Skeletal muscle satellite cell (primary cell): ENCODE results near the gene PPP1R1C.

Source experiments
- H3K27me3 ChIP-seq: 2 replicates; pipeline ENCODE4 v1.7.0; 2013; ENCODE audit warnings: low read length; ENCODE audit not compliant: control insufficient read depth, insufficient read depth
- H3K36me3 ChIP-seq: 2 replicates; pipeline ENCODE4 v1.7.0; 2013; ENCODE audit warnings: mild to moderate bottlenecking, control low read depth, low read length; ENCODE audit not compliant: insufficient read depth
- H3K4me1 ChIP-seq: 2 replicates; pipeline ENCODE4 v1.7.0; 2013; ENCODE audit warnings: low read length; ENCODE audit not compliant: control insufficient read depth, insufficient read depth
- H3K4me2 ChIP-seq: 2 replicates; pipeline ENCODE4 v1.7.0; 2013; ENCODE audit warnings: mild to moderate bottlenecking, low read length
- H3K4me3 ChIP-seq: 2 replicates; pipeline ENCODE4 v1.7.0; 2013; ENCODE audit warnings: low read length
- H3K9ac ChIP-seq: 2 replicates; pipeline ENCODE4 v1.7.0; 2013; ENCODE audit warnings: mild to moderate bottlenecking, low read depth, low read length, moderate library complexity
- H3K9me3 ChIP-seq: replicated peaks from 2 replicates; pipeline ENCODE4 v1.7.0; 2013; ENCODE audit warnings: mild to moderate bottlenecking, control low read depth, low read length

PPP1R1C gene

DNA sequence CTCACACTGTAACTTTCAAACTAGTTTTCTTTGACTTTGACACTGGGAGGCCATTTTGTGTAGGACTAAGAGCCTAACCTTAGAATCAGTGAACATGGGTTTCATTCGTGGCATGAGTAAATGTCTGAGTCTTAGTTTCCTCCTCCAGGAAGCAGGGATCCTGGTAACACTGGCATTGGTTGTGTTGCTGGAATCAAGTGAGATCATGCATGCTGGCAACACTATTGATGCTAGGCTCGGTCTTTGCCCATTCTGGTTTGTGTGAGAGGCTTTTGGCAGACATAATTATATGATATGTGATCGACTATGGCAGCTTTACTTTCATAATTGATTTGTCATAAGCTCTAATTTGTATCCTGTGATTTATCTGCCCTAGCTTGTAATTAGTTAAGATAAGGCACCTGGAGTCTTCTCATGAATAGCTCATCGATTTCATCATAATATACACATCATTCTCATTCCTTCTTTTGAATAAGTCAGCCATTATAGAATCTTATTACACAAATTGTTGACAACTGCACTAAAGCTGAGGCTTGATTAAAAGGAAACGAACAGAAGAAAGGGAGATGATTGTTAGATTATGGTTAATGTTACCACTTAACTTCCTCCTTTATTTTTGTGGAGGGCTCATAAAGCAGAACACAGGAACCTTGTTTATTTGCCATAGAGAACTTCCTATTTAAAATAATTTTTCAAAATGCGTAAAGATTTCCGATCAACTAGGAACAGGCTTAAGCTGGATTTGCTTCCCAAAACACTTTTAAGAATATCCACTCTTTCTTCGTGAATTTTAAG, 12.6 kb downstream of the PPP1R1C start:
- no peaks in the 10 kb centered on the region for H3K9me3 ChIP-seq
- no peak overlapping the region for H3K9ac ChIP-seq
- H3K4me2 ChIP-seq = peak overlapping the region; percentile 10
- H3K4me1 ChIP-seq = no peaks in the 10 kb centered on the region
- no peaks in the 10 kb centered on the region for H3K27me3 ChIP-seq
- no peaks in the 10 kb centered on the region for H3K36me3 ChIP-seq
- no peak overlapping the region for H3K4me3 ChIP-seq

DNA sequence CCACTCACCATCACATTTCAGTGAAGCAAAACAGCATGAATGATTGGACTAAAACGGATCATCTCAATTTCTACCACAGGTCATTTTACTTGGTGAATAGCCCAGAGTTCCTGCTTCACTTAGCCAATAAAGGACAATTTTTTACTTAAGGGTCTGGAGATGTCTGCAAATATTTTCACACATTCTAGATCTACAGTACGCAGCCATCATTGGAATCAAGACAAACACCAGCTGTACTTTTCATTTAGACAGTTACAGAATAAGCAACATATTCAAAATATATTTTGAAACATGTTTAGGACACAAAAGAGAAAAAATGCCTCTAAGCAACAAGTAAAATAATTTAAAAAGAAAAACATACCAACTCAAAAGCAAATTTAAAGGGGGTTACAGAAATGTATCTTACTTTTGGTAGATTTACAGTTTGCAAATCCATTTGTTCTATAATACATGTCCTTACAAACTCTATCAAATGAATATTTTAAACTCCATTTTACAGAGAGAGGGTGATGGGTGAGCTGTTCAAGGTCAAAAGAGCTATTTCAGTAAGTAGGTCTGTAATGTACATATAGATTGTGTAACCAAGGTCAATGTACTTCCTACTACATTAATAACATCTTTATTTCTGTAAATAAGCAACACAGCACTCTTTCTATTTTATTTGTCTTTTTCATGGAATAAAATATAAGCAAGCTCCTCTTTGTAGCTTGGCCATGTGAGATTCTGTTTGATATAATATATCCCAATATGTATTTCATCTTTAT, 13.4 kb downstream of the PPP1R1C start:
- Histone ChIP-seq H3K4me3 (no peak overlapping the region), H3K36me3 (no peaks in the 10 kb centered on the region), H3K9me3 (no peaks in the 10 kb centered on the region), H3K4me1 (no peaks in the 10 kb centered on the region), H3K9ac (no peak overlapping the region), H3K27me3 (no peaks in the 10 kb centered on the region), H3K4me2 (no peak overlapping the region)

DNA sequence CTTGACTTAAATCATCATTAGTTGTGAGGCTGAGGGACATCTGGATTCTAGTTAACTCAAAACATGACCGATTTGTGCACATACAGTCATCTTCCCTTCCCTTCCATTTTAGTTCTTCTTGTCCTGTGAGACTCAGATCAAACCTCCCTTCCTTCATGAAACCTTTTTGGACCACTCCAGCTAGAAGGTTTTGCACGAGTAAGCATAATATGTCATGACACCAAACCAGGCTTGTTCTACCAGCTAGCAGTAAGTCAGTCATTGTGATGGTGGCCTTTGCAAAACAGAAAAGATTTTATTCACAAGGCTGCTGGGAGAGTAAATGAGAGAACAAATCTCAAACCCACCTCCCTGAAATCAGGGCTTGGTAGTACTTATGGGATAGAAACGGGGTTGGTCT, 14.3 kb downstream of the PPP1R1C start:
- Histone ChIP-seq H3K4me3 (no peak overlapping the region), H3K4me1 (no peaks in the 10 kb centered on the region), H3K36me3 (no peaks in the 10 kb centered on the region), H3K4me2 (no peak overlapping the region), H3K27me3 (no peaks in the 10 kb centered on the region), H3K9me3 (no peaks in the 10 kb centered on the region), H3K9ac (no peak overlapping the region)

DNA sequence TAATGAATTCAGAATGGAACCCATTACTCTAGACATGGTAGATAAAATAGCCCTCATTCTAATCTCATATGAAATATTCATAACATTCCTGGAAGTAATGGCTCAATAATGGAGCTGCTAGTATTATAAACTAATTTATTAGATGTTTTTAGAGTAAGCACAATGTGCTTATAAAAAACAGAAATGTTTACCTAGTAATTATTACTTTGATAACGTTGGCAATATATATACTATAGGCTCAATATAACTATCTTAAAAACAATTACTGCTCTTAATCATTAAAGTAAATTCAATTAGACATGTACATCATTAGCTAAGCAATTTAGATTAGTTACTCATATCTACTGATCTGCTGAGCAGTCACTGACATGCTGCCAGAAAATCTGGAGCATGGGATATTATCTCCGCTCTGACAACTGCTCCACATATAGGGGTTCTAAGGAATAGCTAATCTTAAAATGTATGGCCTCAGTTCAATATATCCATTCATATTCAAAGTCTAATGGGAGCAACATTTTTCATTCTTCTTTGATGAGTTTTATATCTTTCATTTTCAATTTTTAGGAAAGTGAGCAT, 19.4 kb downstream of the PPP1R1C start:
- no peaks in the 10 kb centered on the region for H3K4me1 ChIP-seq
- H3K36me3 ChIP-seq = no peaks in the 10 kb centered on the region
- H3K4me3 ChIP-seq = no peak overlapping the region
- H3K9me3 ChIP-seq = no peaks in the 10 kb centered on the region
- no peak overlapping the region for H3K9ac ChIP-seq
- no peak overlapping the region for H3K4me2 ChIP-seq
- H3K27me3 ChIP-seq = no peaks in the 10 kb centered on the region

DNA sequence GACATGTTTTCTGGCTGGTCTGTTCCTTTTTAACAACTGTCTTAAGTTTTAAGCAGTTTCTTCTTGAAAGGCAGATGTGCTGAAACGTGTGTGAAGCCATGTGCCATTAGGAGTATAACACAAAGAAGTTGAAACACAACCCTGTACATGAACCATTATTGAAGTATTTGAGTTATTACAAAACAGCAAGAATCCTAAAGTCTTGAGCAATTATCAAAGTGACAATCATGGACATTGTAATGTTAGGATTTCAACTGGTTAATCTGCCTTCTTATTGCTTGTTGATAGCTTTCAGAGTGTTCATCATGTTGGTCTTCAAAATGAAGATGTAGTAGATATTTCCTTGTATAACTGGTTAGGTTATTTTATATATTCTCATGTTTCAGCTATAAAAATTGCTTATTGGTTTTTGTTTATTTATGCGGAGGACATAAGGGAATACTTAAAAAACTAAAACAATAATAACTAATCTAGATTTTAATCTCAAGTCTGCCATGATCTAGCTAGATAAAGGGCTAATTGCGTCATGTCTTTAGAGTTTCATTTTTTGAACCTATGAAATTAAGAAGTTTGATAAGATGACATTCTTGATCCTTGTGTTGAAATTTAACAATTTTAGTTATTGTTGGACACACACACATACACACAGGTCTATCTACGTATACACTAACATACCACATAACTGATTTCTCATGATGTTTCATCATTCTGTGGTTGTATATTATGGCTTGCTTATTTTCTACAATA, 21.1 kb downstream of the PPP1R1C start:
- H3K4me3 ChIP-seq = no peak overlapping the region
- H3K27me3 ChIP-seq = no peaks in the 10 kb centered on the region
- H3K9ac ChIP-seq = no peak overlapping the region
- H3K4me1 ChIP-seq = no peaks in the 10 kb centered on the region
- no peaks in the 10 kb centered on the region for H3K9me3 ChIP-seq
- H3K36me3 ChIP-seq = no peaks in the 10 kb centered on the region
- H3K4me2 ChIP-seq = no peak overlapping the region

DNA sequence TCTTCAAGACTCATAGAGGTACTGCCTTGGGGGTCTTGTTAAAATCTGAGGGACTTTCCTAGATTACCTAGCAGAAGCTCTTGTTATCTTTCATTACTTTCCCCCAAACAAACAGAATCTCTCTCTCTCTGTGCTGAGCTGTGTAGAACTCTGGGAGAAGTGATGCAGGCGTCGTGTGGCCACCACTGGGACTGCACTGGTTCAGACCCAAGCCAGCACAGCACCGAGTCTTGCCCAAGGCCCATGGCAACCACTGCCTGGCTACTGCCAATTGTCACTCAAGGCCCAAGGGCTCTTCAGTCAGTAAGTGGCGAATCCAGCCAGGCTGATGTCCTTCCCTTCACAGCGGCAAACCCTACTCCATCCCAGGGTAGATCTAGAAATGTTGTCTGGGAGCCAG, 28.6 kb downstream of the PPP1R1C start:
- Histone ChIP-seq H3K9me3 (peaks cover 2% of the 10 kb centered on the region), H3K4me3 (no peak overlapping the region), H3K9ac (no peak overlapping the region), H3K4me1 (peaks cover 7% of the 10 kb centered on the region), H3K27me3 (no peaks in the 10 kb centered on the region), H3K36me3 (no peaks in the 10 kb centered on the region), H3K4me2 (no peak overlapping the region)

DNA sequence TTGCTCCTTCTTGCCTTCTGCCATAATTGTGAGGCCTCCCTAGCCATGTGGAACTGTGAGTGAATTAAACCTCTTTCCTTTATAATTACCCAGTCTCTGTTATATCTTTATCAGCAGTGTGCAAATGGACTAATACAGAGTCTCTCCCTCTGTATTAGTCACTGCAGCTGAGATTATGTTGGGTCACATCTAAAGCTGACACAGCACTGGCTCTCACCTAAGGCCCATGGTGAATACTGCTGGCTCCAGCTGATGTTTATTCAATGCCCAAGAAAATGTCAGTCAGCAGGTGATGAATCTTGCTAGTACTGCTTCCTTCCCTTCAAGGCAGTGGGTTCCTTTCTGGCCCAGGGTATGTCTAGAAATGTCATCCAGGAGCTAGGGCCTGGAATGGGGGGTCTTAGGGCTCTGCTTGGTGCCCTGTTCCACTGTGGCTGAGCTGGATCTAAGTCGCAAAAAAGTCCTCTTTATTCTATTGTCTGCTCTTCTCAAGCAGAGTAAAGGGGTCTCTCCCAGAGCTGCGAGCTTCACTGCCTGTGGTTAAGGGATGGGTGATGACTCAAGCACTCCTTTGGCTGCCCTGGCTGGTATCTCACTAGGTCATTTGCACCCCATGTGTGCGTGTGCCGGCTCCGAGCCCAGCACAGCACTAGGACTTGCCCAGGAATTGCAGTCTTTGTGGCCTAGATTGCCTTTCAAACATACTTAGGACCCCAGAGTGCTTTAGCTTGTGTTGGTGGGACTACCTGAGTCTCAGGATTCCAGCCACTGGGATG, 29.9 kb downstream of the PPP1R1C start:
- H3K27me3 ChIP-seq = no peaks in the 10 kb centered on the region
- no peak overlapping the region for H3K4me2 ChIP-seq
- H3K9ac ChIP-seq = no peak overlapping the region
- H3K36me3 ChIP-seq = no peaks in the 10 kb centered on the region
- no peak overlapping the region for H3K4me3 ChIP-seq
- H3K4me1 ChIP-seq = peaks cover 13% of the 10 kb centered on the region
- peaks cover 2% of the 10 kb centered on the region for H3K9me3 ChIP-seq

DNA sequence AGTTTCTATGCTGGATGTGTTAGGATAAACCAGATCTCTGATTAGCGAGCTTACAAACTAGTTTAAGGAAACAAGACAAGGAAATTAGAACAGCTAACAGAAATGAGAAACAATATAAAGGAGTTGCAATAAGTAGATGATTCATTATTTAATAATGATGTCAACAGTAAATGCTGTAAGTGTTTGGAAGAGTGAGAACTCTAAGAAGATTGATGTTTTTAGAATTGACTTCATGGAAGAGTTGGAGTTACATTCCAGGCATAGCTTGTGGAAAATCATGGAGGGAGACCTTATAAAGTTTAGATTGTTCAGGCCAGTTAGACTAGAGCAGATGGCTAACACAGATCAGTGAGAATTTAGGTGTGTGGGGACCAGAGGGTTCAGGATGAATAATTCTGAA, 32.6 kb downstream of the PPP1R1C start:
- Histone ChIP-seq H3K36me3 (no peaks in the 10 kb centered on the region), H3K4me2 (no peak overlapping the region), H3K9me3 (peaks cover 2% of the 10 kb centered on the region), H3K9ac (no peak overlapping the region), H3K4me1 (peaks cover 19% of the 10 kb centered on the region), H3K4me3 (no peak overlapping the region), H3K27me3 (no peaks in the 10 kb centered on the region)

DNA sequence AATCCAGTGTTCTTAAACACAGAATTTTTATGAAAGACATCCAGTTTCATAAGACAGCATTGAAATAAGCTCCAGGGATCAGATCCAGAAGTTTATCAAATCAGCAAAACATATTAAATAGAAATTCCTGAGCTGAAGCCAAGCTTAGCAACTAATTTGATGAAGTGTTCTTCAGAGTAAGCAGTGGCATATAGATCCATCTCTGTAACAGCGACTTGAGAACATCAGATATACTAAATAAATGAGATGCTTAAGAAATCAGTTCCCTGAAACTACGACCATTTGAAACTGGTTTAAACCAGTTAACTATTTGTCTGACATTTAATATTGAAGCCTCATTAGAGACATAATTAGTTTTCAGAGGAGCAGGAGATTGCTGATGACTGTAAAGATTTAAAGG, 34.1 kb downstream of the PPP1R1C start:
- Histone ChIP-seq H3K4me3 (no peak overlapping the region), H3K9ac (no peak overlapping the region), H3K9me3 (no peaks in the 10 kb centered on the region), H3K36me3 (no peaks in the 10 kb centered on the region), H3K4me2 (no peak overlapping the region), H3K27me3 (no peaks in the 10 kb centered on the region), H3K4me1 (peaks cover 19% of the 10 kb centered on the region)

DNA sequence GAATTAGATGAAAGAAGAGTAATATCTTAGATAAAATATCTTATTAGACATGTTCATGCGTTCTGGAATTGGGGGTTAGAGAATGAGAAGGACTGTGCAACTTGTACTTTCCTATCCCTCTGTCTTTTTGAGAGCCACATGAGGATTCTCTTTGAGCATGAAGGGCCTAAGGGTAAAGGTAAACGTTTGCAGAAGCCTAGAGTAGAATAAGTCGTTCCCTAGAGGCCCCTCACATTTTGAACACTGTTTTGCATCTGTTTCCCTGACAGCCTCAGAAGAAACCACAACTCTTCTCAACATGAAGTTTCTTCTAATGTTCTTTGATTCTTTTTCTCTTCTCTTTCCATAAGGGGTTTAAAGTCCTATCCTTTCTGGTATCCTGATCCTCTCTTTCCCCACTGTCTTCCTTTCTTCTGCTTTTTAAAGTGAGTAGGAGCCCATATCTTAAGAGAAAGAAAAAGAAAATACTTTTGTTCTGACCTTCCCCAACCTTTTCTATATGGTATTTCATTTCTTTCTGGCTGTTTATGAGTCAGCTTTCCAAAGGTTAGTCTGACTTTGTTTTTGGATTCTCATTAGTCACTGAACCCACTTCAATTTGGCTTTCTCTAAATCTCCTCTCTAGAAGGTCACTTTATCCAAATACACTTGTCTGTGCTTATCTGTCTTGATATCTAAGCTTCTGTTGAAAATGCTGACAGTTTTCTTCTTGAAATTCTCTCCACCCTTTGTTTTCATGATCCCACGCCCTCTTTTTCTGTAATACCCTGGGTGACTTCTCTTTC, 34.8 kb downstream of the PPP1R1C start:
- H3K9ac ChIP-seq = no peak overlapping the region
- H3K4me3 ChIP-seq = no peak overlapping the region
- H3K4me1 ChIP-seq = peaks cover 19% of the 10 kb centered on the region
- H3K9me3 ChIP-seq = no peaks in the 10 kb centered on the region
- peak overlapping the region; percentile 13 for H3K4me2 ChIP-seq
- no peaks in the 10 kb centered on the region for H3K36me3 ChIP-seq
- no peaks in the 10 kb centered on the region for H3K27me3 ChIP-seq
